Measurements from ENCODE around the gene HIPK3.
A peak's percentile ranks its signal among the peaks of the same experiment; 100 is the strongest.

Gene HIPK3

DNA sequence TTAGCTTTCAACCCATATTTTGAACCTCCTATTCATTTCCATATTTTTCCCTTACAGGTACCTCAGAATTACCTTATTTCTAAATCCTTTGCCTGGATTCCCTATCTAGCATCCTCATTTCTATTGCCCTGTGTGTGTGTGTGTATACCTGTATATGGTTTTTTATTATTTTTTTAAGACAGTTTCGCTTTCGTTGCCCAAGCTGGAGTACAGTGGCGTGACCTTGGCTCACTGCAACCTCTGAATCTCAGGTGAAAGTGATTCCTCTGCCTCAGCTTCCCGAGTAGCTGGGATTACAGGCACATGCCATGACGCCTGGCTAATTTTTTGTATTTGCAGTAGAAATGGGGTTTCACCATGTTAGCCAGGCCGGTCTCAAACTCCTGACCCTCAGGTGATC lies 12.6 kb downstream of the HIPK3 start:
- TF ChIP-seq TAF1 (IDR thresholded peaks at IDR 0.05; ENCODE audit: low read depth, low read length) (no peak), SPI1 (IDR thresholded peaks at IDR 0.05; ENCODE audit: low read depth, low read length) (no peak), POLR2A (IDR thresholded peaks at IDR 0.05; ENCODE audit: low read depth, low read length) (no peak), POU2F2 (IDR thresholded peaks at IDR 0.05; ENCODE audit: low read depth, low read length) (no peak), POLR2AphosphoS5 (IDR thresholded peaks at IDR 0.05; ENCODE audit: low read depth, low read length) (no peak)
- FAIRE-seq (peak; percentile 31), DNase-seq (ENCODE audit: insufficient read length, low spot score) (no peak)

DNA sequence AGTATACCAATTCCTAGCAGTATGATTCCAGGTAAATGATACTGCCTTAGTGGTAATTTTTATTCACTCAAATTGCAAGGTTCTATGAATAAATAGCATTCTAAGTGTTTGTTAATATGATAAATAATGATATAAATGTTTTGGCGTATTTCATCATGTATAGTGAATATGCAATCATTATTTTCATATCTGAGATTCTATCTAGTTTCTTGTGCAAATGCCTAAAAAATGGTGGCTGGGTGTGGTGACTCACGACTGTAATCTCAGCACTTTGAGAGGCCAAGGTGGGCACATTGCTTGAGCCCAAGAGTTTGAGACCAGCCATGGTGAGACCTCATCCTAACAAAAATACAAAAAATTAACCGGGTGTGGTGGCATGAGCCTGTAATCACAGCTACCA lies 13.9 kb downstream of the HIPK3 start:
- FAIRE-seq (no peak), DNase-seq (ENCODE audit: insufficient read length, low spot score) (no peak)
- TF ChIP-seq POLR2AphosphoS5 (IDR thresholded peaks at IDR 0.05; ENCODE audit: low read depth, low read length), result no peak
- TF ChIP-seq POLR2A (IDR thresholded peaks at IDR 0.05; ENCODE audit: low read depth, low read length), result no peak
- no peak for TF ChIP-seq PAX5 (IDR thresholded peaks at IDR 0.05; ENCODE audit: insufficient read depth, low read length, severe bottlenecking)
- TF ChIP-seq POU2F2 (IDR thresholded peaks at IDR 0.05; ENCODE audit: low read depth, low read length), result no peak
- TF ChIP-seq TAF1 (IDR thresholded peaks at IDR 0.05; ENCODE audit: low read depth, low read length), result no peak

DNA sequence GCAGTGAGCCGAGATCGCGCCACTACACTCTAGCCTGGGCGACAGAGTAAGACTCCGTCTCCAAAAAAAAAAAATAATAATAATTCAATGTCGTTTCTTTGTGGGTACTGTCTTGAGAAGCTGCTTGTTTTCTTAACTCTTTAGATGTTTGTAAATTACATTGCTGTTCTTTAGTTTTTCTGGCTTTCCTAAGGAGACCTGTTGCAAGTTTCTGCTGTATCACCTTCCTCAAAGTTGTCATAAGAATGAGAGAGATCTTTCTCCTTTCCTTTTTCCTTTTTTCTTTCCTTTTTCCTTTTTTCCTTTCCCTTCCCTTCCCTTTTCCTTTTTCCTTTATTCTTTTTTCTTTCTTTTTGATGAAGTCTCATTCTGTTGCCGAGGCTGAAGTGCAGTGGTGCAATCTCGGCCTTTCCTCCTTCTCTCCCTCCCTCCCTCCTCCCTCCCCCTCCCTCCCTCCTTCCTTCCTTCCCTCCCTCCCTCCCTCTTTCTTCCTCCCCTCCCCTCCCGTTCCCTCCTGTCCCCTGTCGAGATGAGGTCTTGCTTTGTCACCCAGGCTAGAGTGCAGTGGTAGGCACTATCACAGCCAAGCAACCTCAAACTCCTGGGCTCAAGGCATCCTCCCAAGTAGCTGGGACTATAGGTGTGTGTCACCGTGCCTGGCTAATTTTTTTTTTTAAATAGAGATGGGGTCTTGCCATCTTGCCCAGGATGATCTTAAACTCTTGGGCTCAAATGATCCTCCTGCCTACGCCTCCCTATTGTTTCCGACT lies 15.3 kb downstream of the HIPK3 start:
- TF ChIP-seq TAF1 (IDR thresholded peaks at IDR 0.05; ENCODE audit: low read depth, low read length), result no peak
- TF ChIP-seq PAX5 (IDR thresholded peaks at IDR 0.05; ENCODE audit: insufficient read depth, low read length, severe bottlenecking), result no peak
- TF ChIP-seq POU2F2 (IDR thresholded peaks at IDR 0.05; ENCODE audit: low read depth, low read length), result no peak
- no peak for TF ChIP-seq POLR2AphosphoS5 (IDR thresholded peaks at IDR 0.05; ENCODE audit: low read depth, low read length)
- no peak for TF ChIP-seq POLR2A (IDR thresholded peaks at IDR 0.05; ENCODE audit: low read depth, low read length)
- TF ChIP-seq SPI1 (IDR thresholded peaks at IDR 0.05; ENCODE audit: low read depth, low read length), result no peak
- no peak for FAIRE-seq
- DNase-seq (ENCODE audit: insufficient read length, low spot score), result no peak

DNA sequence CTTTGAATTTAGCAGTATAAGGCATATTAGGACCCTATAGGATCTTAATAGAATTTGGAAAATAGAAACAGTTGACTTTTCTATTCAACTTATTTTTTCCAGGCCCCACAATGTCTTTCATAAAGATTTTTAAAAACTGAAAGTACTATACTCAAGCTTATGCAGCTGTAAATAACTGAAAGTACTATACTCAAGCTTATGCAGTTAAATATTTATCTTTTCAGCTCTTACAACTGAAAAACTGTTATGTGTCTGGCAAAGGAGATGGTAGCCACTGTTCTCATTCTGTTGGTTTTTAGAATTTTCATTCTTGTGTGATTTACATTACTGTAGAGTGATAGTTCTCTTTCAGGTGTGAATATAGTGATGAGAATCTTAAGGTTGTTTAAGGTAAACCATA lies 16.5 kb downstream of the HIPK3 start:
- FAIRE-seq (peak; percentile 20), DNase-seq (ENCODE audit: insufficient read length, low spot score) (no peak)
- TF ChIP-seq POLR2A (IDR thresholded peaks at IDR 0.05; ENCODE audit: low read depth, low read length) (no peak), POLR2AphosphoS5 (IDR thresholded peaks at IDR 0.05; ENCODE audit: low read depth, low read length) (no peak), TAF1 (IDR thresholded peaks at IDR 0.05; ENCODE audit: low read depth, low read length) (no peak), SPI1 (IDR thresholded peaks at IDR 0.05; ENCODE audit: low read depth, low read length) (no peak), PAX5 (IDR thresholded peaks at IDR 0.05; ENCODE audit: insufficient read depth, low read length, severe bottlenecking) (no peak), POU2F2 (IDR thresholded peaks at IDR 0.05; ENCODE audit: low read depth, low read length) (no peak)

DNA sequence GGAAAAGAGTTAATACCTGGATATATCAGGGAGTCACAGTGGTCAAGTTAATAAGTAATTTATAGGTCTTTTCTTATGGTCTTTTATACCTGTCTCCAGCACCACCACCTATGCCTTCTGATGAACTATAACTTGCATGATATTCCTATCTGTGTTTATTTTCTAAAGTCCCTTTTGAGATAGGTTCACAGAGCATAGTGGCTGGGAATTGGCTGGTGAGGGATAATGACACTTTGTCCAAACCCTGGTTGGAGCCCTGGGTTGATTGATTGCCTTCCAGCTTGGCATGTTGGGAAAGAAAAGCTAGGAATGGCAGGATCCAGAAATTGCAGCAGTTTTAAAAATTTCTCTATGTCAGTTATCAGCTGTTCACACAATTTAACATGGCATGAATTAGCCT lies 23.2 kb downstream of the HIPK3 start:
- TF ChIP-seq PAX5 (IDR thresholded peaks at IDR 0.05; ENCODE audit: insufficient read depth, low read length, severe bottlenecking) (no peak), TAF1 (IDR thresholded peaks at IDR 0.05; ENCODE audit: low read depth, low read length) (no peak), SPI1 (IDR thresholded peaks at IDR 0.05; ENCODE audit: low read depth, low read length) (no peak), POLR2A (IDR thresholded peaks at IDR 0.05; ENCODE audit: low read depth, low read length) (no peak), POU2F2 (IDR thresholded peaks at IDR 0.05; ENCODE audit: low read depth, low read length) (no peak), POLR2AphosphoS5 (IDR thresholded peaks at IDR 0.05; ENCODE audit: low read depth, low read length) (no peak)
- FAIRE-seq, result no peak
- DNase-seq (ENCODE audit: insufficient read length, low spot score), result no peak

DNA sequence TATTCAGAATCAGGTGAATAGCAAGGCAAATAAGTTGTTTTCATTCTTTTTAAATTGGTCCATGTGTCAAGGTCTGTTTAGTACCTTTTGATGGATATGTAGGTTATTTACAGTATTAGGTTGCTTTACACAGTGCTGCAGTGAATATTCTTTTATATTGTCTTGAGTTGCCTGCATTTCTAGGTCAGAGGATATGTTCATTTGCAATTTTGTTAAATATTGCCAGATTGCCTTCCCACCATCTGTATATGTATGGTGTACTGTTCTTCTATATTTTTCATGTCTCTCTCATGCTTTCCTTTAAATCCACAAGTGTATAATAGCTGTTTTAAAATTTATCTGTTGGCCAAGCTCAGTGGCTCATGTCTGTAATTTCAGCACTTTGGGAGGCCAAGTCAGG lies 24.6 kb downstream of the HIPK3 start:
- FAIRE-seq, result peak; percentile 28
- TF ChIP-seq SPI1 (IDR thresholded peaks at IDR 0.05; ENCODE audit: low read depth, low read length) (no peak), PAX5 (IDR thresholded peaks at IDR 0.05; ENCODE audit: insufficient read depth, low read length, severe bottlenecking) (no peak), POLR2A (IDR thresholded peaks at IDR 0.05; ENCODE audit: low read depth, low read length) (no peak), TAF1 (IDR thresholded peaks at IDR 0.05; ENCODE audit: low read depth, low read length) (no peak), POU2F2 (IDR thresholded peaks at IDR 0.05; ENCODE audit: low read depth, low read length) (no peak), POLR2AphosphoS5 (IDR thresholded peaks at IDR 0.05; ENCODE audit: low read depth, low read length) (no peak)
- no peak for DNase-seq (ENCODE audit: insufficient read length, low spot score)

DNA sequence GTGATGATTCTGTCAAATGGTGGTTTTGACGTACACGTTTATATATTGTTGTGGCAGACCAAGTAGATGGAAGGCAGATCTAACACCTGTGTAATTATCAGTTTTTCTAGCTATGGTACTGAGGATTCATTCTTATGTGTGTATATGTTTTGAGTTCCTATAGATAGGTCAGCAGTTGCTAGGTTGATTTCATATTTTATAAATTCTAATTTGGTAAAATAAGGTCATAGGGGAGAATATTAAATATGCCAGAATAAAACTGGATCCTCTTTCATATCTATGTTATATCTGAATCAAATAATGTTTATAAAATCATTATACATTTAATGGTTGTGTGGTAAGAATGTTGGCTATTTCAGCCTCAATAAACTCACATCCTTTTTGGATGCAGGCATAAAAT lies 27.6 kb downstream of the HIPK3 start:
- DNase-seq (ENCODE audit: insufficient read length, low spot score) (no peak), FAIRE-seq (no peak)
- TF ChIP-seq PAX5 (IDR thresholded peaks at IDR 0.05; ENCODE audit: insufficient read depth, low read length, severe bottlenecking), result no peak
- TF ChIP-seq POLR2AphosphoS5 (IDR thresholded peaks at IDR 0.05; ENCODE audit: low read depth, low read length), result no peak
- TF ChIP-seq SPI1 (IDR thresholded peaks at IDR 0.05; ENCODE audit: low read depth, low read length), result no peak
- no peak for TF ChIP-seq POU2F2 (IDR thresholded peaks at IDR 0.05; ENCODE audit: low read depth, low read length)
- TF ChIP-seq POLR2A (IDR thresholded peaks at IDR 0.05; ENCODE audit: low read depth, low read length), result no peak
- no peak for TF ChIP-seq TAF1 (IDR thresholded peaks at IDR 0.05; ENCODE audit: low read depth, low read length)

DNA sequence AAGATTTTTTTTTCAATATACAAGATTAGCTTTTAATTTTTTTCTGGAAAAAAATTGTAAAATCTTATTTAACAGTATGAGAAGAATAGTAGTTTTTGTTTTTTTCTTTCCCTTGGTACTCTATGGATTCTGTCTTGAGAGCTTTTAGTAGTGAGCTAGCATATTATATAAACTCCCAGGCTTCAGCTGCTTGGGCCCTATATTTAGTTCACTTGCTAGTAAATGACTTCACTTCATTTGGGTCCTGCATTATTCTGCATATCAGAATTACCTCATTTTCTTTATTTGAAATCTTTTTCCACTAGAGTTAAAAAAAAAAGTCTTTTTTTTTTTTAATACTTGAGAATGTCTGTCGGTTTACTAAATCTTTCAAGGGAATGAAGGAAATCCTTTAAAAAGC lies 33.1 kb downstream of the HIPK3 start:
- TF ChIP-seq POLR2AphosphoS5 (IDR thresholded peaks at IDR 0.05; ENCODE audit: low read depth, low read length) (no peak), TAF1 (IDR thresholded peaks at IDR 0.05; ENCODE audit: low read depth, low read length) (no peak), POLR2A (IDR thresholded peaks at IDR 0.05; ENCODE audit: low read depth, low read length) (no peak), POU2F2 (IDR thresholded peaks at IDR 0.05; ENCODE audit: low read depth, low read length) (no peak), SPI1 (IDR thresholded peaks at IDR 0.05; ENCODE audit: low read depth, low read length) (no peak), PAX5 (IDR thresholded peaks at IDR 0.05; ENCODE audit: insufficient read depth, low read length, severe bottlenecking) (no peak)
- DNase-seq (ENCODE audit: insufficient read length, low spot score) (no peak), FAIRE-seq (no peak)

DNA sequence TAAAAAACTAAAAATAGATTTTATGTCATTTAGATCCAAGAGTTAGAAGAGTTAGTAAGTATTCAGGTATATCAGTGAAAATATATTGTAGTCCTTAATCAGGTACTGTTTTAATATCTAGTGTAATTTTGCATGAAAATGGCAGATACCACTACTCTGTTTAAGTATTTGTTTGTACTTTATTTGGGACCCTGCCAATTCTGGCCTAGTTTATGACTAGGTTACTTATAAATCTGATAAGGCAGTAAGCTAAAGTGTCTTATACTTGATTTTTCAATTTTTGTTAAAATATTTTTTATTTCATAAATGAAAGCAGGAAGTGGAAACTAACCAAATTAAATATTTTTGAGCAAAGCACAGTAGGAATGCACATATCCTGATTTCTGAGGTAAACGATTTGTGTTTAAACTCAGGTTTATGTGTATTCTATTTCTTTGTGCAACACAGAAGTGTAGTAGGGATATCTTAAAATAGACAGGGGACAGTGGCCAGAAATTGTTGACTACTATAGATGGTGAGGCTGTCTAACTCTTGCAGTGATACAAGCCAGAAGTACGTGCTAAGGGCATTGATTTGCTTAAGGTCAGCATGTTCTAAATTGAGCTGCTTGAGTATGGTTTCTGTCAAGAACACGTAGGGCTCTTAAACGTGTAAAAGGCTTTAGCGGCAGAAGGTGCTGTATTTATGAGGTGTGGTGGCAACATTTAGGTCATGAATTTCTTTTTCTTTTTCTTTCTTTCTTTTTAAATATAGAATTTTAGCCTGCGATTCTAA lies 34.0 kb downstream of the HIPK3 start:
- no peak for FAIRE-seq
- TF ChIP-seq POLR2AphosphoS5 (IDR thresholded peaks at IDR 0.05; ENCODE audit: low read depth, low read length) (no peak), POU2F2 (IDR thresholded peaks at IDR 0.05; ENCODE audit: low read depth, low read length) (no peak), SPI1 (IDR thresholded peaks at IDR 0.05; ENCODE audit: low read depth, low read length) (no peak), POLR2A (IDR thresholded peaks at IDR 0.05; ENCODE audit: low read depth, low read length) (no peak), PAX5 (IDR thresholded peaks at IDR 0.05; ENCODE audit: insufficient read depth, low read length, severe bottlenecking) (no peak), TAF1 (IDR thresholded peaks at IDR 0.05; ENCODE audit: low read depth, low read length) (no peak)
- no peak for DNase-seq (ENCODE audit: insufficient read length, low spot score)

Data from GM12891 (cell line).